RPMI8226 (cell line): Measurements from ENCODE around the gene SNX27.

ENCODE experiments used
- DNase-seq: peaks from one replicate; pipeline ENCODE4 v3.0.0-alpha.2; 2015

SNX27 gene

GRCh38 chr1:151706464-151707415 is 94.9 kb downstream of the SNX27 start:
- no peak for DNase-seq

DNA sequence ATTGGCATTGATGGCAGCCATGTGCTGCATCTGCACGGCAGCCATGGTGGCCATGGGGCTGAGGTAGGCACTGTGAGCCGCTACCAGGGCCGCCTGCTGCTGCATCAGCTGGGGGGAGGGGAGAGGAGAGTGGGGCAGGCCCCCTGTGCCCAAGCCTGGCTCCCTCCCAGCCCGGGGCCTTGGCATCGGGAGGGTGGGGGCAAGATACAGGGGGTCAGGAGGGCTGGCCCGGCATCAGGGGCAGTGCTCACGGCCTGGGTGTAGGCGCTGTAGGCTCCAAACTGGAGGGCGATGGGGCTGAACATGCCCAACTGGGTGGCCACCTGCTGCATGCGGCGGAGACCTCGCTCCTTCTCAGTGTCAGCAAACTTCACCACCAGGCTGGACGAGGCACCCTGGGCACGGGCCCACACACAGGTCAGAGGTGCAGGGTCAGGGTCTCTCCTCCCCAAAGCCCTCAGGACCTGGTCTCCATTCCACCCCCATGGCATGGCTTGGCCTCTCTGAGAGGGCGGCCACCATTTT is 95.8 kb downstream of the SNX27 start:
- no peak for DNase-seq

- no peak for DNase-seq
These were observed 97.0 kb downstream of the SNX27 start for GRCh38 chr1:151708891-151709290.

DNA sequence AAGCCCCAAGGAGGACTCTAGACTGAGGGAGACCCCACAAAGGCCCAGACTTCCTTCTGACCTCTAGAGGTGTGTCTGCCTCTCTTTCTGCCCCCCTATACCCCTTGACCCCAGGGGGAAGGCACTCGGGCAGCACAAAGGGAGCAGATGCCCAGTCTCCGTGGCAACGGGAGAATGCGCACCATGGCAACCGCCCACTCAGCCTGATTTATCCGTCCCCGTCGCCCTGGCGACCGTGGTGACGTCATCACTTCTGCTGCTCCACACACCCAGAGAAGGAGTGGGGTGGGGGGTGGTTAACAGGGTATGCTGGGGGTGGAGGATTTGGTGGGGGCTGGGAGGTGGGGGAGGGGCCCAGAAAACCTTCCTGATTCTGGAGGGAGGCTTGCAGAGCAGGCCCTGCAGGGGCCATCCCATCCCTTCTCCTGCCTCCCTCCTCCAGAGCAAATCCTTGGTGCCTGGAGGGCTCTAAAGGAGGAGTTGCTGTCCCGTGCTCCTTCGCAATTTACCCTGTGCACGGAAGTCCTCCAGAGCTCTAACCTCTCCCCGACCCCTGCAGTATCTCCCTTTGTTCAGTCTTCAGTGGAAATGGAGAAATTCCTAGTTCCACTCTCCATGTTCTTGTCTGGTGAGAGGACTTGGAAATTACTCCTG is 98.5 kb downstream of the SNX27 start:
- peak; percentile 54 for DNase-seq

DNA sequence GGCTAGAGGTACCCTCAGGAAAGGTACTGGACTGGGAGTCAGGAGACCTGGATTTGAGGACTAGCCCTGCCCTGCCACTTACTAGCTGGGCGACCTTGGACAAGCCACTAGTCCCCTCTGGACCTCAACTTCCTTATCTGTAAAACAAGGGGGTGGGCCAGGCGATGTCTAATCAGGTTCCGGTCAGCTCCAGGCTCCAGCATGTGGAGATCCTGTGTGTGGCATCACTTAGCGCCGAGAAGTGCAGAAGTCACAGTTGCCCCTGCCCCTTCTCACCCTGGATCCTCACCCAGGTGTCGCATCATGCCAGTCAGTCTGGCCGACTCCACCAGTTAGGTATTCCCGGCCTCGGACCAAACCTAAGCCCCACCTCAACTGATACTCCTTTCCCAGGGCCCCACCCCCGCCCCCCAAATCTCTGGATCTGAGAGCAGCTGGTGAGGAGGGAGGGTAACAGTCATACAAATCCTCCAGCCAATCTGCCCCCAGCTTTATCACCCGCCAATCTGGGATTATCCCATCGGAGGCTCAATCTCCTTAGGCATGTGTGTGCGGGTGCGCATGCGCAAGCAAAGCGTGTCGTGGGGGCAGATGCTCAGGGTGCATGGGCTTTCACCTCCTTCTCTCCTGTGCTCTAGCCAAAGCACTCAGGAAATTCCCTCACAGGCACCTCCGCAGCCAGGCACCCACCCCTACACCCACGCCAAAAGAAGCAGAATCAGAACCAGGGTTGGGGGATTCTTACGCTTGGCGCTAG is 99.4 kb downstream of the SNX27 start:
- no peak for DNase-seq

GRCh38 chr1:151711951-151712350 is 100.1 kb downstream of the SNX27 start:
- peak; percentile 32 for DNase-seq

- DNase-seq: no peak
These were observed 101.2 kb downstream of the SNX27 start for GRCh38 chr1:151713044-151713443.

GRCh38 chr1:151713874-151714273 is 102.0 kb downstream of the SNX27 start:
- no peak for DNase-seq

DNA sequence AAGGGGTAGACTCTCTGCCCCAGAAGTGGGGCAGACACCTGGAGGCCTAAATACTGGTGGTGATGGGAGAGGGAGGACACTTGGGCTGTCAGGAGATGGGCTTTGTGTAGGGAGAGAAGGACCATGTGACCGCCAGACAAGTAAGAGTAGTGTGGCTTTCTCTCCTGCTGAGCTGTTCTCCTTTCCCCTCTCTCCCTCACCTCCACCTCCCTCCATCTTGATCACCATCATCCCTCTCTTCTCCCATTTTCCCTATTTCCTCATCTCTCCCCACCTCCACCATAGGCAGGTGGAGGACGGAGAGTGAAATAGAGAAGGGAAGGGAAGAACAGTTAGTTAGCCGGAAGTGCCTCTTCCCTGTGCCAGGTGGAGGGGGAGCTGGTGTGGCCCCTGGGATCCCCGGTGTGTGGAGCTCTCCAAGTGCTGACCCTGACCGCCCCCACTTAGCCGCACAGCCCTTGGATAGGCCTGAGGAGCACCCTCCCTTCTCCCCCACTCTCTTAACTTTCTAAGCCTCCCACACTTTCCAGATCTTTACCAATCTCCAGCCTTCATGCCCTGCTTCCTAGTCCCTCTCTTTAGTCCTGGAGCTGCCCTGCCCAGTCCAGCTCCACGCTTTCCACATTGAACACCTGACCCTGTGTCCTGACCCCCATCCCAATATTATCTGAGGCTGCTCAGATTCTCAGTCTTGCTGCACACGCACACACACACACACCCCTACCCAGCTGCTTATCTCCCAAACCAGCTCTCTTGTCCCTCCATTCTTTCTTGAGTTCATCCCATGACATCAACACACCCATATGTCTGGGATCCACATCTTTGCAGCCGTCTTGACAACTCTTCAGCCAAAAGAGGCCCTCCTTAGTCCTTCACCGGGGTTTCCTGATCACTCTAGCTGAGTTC is 103.2 kb downstream of the SNX27 start:
- DNase-seq: no peak

DNA sequence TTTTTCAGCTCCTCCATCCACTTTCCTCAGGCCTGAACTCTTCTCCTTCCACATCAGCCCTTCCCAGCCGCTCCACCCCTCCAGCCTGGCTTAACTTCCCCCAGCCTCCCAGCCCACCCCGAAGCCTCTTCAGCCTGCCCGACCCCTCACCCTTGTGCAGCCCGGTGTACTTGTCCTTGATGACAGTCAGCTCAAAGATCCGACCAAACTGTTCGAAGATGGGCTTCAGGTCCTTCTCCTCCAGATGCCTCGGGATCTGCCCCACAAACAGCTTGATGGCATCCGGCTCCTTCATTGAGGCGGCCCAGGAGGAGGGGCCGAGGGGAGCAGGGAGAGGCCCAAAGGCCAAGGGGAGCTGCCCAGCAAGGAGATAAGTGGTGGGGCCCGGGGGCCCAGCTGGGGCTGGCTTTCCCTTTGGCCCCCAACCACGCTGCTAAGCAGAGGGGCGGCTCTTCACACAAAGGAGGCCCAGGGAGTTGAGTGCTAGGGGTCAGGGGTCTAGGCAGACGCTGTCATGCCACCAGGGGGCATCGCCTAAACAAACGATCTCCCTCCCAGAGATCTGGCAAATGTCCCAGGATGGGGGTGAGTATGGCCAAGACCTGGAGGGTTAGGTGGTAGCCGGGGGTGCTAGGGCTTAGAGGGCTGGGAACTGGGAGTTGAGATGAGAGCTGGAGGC is 104.0 kb downstream of the SNX27 start:
- DNase-seq: peak; percentile 73

GRCh38 chr1:151716405-151716762 is 104.5 kb downstream of the SNX27 start:
- no peak for DNase-seq

DNA sequence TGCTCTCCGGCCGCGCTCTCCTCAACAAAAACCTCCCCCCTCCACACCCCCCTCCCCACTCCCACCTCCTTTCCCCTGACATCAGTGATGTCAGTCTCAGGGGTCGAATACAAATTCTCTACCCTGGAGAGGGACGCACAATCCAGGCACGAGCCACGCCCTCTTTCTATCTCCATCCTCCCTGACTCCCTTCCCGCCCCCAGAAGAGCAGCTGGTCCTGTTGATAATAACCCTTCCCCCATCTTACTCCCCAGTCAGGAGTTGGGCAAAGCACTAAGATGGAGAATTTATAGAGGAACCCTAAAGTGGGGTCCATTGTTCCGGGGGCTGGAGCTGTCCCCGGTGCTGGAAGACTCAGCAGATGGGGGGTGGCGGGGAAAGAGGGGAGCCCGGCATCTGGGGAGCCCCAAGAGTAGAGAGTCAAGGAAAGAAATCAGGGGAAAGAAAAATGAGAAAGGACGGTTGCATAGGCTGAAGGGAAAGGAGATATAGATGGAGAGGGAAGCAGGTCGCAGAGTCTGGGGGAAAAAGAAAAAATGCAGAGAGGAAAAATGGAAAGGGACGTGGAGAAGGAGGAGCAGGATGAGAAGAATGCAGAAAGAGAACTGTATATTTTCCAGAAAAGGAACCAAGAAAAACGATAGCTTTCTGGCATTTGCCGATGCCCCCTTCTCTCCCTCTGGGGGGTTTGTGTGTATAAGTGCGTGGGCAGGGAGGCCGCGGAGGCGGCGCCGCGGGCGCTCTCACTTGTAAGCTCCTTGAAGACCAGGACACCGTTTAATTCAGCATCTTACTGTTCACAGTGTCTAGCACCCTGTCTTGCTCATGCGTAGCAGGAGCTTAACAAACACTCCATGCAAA is 105.2 kb downstream of the SNX27 start, which contains the start of gene CELF3:
Gene CELF3 (minus strand): TSS at position 33 of the 861 bp plus-strand sequence. CDS start 783 bp downstream, outside the sequence.
- no peak for DNase-seq

GRCh38 chr1:151718011-151718431 is 106.2 kb downstream of the SNX27 start:
- DNase-seq: no peak

GRCh38 chr1:151718666-151719065 is 106.8 kb downstream of the SNX27 start:
- no peak for DNase-seq

DNA sequence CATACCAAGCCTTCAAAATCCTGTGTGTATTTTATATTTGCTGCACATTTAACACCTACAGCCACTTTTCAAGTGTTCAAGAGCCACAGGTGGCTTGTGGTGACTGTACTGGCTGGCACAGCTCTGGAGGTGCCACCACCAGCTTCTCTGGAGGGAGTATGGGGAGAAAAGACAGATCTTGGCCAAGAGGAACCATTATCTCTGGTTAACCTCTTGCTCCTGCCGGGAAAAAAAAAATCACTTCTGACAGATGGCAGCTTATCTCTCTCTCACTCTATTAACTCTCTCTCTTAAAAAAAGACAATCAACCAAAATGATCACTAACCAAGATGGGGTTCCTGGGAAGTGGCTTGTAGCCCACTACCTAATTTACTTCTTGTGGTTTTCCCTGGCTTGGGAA is 108.3 kb downstream of the SNX27 start:
- DNase-seq: no peak

DNA sequence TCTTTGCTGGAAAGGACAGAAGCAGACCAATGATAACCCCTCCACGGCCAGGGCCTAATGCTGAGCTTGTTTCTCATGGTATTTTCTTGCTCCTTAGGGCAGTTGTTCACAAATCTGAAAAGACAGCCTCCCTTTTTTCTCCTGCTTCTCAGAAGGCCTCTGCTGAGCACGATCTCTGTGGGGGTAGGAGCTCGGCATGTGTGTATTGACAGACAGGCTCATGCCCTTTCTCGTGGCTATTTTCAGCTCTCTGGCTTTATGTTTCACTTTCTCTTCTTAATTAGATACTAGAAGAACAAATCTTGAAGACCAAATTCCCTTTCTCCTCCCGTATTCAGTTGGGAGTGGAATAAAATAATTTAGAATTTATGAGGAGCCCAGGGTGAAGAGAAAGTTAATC is 108.7 kb downstream of the SNX27 start:
- DNase-seq: peak; percentile 82

- DNase-seq: peak; percentile 63
These were observed 109.3 kb downstream of the SNX27 start, which contains the start of gene RIIAD1 for GRCh38 chr1:151720974-151721787. TSS of gene RIIAD1 (plus strand) at chr1:151721522. CDS start at chr1:151721537, 15 bp downstream.

DNA sequence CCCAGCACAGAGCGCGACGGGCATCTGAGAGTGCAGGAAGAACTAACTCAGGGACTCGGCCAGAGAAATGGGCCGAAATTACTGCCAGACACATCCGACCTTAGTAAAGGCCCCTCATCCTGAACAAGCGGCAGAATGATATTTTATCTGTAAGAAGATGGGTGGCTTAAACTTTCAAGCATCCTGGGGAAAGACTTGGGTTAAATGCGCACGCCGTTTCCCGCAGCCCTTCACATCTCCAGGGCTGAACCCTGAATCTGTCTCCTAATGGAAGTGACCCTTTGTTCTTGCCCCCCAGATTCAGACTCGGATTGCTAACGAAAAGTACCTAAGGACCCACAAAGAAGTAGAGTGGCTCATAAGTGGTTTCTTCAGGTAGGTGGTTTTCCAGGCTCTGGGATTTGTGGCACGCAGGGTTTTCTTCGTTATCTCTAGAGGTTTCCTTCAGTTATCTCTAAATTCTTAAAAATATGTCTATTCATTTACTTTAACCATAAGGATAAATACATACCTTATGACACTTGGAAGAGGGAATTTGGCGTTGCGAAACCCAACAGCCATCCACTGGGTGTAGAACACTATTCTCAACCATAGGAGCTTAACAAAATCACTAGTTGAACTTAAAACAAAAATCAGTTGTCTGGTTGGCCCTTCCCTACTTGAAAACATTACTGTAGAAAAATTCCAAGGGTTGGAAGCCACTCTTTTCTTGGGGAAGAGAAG is 110.1 kb downstream of the SNX27 start:
- no peak for DNase-seq
